ENCODE measurements around the gene OR56B1.

DNA sequence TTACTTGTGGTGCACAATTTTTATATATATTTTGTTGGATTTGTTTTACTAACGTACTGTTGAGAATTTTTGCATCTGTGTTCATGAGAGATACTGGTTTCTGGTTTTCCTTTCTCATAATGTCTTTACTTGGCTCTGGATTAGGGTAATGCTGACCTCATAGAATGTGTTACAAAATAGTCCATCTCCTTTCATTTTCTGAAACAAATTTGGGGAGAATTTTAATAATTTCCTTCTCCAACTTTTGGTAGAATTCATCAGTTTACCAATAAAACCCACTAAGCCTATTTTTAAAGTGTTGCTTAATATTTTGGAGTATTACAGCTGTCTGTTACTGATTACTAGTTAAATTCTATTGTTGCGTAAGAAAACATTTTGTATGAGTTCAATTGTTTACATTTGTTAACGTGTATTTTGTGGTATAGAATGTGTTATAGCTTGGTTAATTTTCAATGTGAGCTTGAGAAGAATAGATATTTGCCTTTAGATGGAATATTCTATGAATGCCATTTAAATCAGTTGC lies 35.1 kb upstream of the OR56B1 start:
- no peak for TF ChIP-seq MAZ (IDR thresholded peaks at IDR 0.05; ENCODE audit: borderline replicate concordance, low read depth, low read length)
- no peak for TF ChIP-seq SREBF2 (IDR thresholded peaks at IDR 0.05)
- TF ChIP-seq POLR2AphosphoS2 (conservative IDR thresholded peaks at IDR 0.05; ENCODE audit: low read length): no peak
- TF ChIP-seq POLR2A (IDR thresholded peaks at IDR 0.05; ENCODE audit: low read length): no peak
- TF ChIP-seq, protein P1, sequence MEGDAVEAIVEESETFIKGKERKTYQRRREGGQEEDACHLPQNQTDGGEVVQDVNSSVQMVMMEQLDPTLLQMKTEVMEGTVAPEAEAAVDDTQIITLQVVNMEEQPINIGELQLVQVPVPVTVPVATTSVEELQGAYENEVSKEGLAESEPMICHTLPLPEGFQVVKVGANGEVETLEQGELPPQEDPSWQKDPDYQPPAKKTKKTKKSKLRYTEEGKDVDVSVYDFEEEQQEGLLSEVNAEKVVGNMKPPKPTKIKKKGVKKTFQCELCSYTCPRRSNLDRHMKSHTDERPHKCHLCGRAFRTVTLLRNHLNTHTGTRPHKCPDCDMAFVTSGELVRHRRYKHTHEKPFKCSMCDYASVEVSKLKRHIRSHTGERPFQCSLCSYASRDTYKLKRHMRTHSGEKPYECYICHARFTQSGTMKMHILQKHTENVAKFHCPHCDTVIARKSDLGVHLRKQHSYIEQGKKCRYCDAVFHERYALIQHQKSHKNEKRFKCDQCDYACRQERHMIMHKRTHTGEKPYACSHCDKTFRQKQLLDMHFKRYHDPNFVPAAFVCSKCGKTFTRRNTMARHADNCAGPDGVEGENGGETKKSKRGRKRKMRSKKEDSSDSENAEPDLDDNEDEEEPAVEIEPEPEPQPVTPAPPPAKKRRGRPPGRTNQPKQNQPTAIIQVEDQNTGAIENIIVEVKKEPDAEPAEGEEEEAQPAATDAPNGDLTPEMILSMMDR (IDR thresholded peaks at IDR 0.05): no peak
- TF ChIP-seq HOXA7 (CRISPR knock-in tag; IDR thresholded peaks at IDR 0.05): no peak
- TF ChIP-seq ESRRA (IDR thresholded peaks at IDR 0.05; ENCODE audit: borderline replicate concordance, low read length): no peak
- TF ChIP-seq RAD21 (conservative IDR thresholded peaks at IDR 0.05 in 1 of 2, IDR thresholded peaks at IDR 0.05 in 1 of 2): no peak
- no peak for TF ChIP-seq RCOR1 (IDR thresholded peaks at IDR 0.05; ENCODE audit: low read depth, low read length)
- no peak for TF ChIP-seq JUN (IDR thresholded peaks at IDR 0.05)
